Heart left ventricle (tissue), 13 donors: Measurements from ENCODE around the gene SNX30.

Experiments used
- CTCF ChIP-seq, 12 donors: fragments of 200-600 bp; sonication (generic) in 4 of 12; IDR thresholded peaks; one replicate each; pipeline versions ENCODE4 v1.5.0 to v1.8.0; 2018 to 2022; ENCODE audit warnings: antibody characterized with exemption in 12 of 12, mild to moderate bottlenecking in 5 of 12
- POLR2A ChIP-seq, 2 donors: fragments of 450-650 bp; IDR thresholded peaks; one replicate each; pipeline ENCODE4 v1.6.1; 2017; ENCODE audit warnings: antibody characterized with exemption in 2 of 2, mild to moderate bottlenecking in 2 of 2, moderate library complexity in 2 of 2
- donor health status: ischemic (EF 13 %, LVEDD 7.1; RV severe dilation, severe dysfunction).
- donor health status: DM: no; HTN: yes; CAD: no.
- donor health status: DM: no; HTN: no; CAD: no.
- donor health status: ischemic (EF 25% LVEDD 6.9; RV normal size, moderate dysfunction).
- donor health status: ischemic (EF 25% LVEDD 5.7; RV mildly dilated, moderate dysfunction).
- donor health status: ischemic (EF 35%, LVEDD 5.7; RV mildly dilated, moderate dysfunction).
- donor health status: nonischemic (EF 11% LVEDD 7.7; RV severe dilation, severe dysfunction).
- donor health status: DM: yes; HTN: yes; CAD: no.
- donor health status: PGD.
- donor health status: ischemic (EF 29% LVEDD 5.4; RV normal size, mild dysfunction).
- donor health status: nonischemic (EF 23%, LVEDD 6.1; RV moderate dilation, normal function).

DNA sequence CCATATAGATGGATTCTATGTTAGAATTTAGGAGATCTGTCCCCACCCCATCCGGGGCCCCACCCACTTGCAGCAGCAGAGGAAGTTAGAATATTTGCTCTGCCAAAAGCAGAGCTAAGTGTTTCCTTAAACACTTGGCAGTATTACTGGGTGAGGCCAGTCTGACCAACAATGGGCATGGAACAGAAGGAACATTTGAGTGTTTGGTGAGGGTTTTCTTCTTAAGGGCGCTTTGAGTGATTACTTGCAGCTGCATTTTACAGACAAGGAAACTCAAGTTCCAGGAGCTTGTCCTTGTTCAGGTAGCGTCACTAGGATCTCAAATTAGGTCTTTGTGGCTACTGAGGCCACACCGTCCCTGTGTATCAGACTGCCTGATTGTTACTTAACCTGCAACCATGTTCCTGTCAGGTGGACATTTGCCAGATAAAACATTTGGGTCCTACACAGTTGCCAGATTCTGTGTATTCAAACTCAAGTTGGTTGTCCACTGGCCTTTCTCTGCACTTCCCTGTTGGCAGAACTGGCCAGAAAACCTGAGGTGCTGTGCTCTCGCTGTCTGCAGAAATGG is 80.8 kb downstream of the SNX30 start:
- TF ChIP-seq CTCF (IDR thresholded peaks at IDR 0.05) (no peak), POLR2A (IDR thresholded peaks at IDR 0.05) (no peak)
